Central memory CD8-positive, alpha-beta T cell (primary cell): ENCODE measurements around the gene SMCO1.
A peak's percentile ranks its signal among the peaks of the same experiment; 100 is the strongest.
"Not testable (repeated sequence)": the region's sequence is repeated elsewhere in the genome, so short reads cannot be mapped to it uniquely, and the experiment has no call there.

Experiments used
- ATAC-seq: fragments of 150-1000 bp; cut with Tn5 transposase; replicated peaks from 2 replicates; pipeline ENCODE4 v1.10.0; 2022; ENCODE audit warnings: mild to moderate bottlenecking, moderate FRiP score, moderate number of reproducible peaks; ENCODE audit not compliant: poor library complexity, severe bottlenecking; ENCODE audit errors: extremely low read depth
- DNase-seq, 2 donors: peaks; one replicate each; pipeline ENCODE4 v3.0.0; 2021; ENCODE audit warnings: low spot score in 2 of 2
- H3K27ac Mint-ChIP-seq: one replicate; pipeline ENCODE4 v1.8.0; 2022; ENCODE audit warnings: low read depth, mild to moderate bottlenecking, moderate library complexity, mixed read lengths
- H3K27me3 Mint-ChIP-seq: one replicate; pipeline ENCODE4 v1.8.0; 2022; ENCODE audit warnings: mixed read lengths
- H3K36me3 Mint-ChIP-seq: one replicate; pipeline ENCODE4 v1.8.0; 2022; ENCODE audit warnings: mild to moderate bottlenecking, moderate library complexity, mixed read lengths; ENCODE audit not compliant: insufficient read depth
- H3K4me1 Mint-ChIP-seq: one replicate; pipeline ENCODE4 v1.8.0; 2022; ENCODE audit warnings: mixed read lengths
- H3K4me3 Mint-ChIP-seq: one replicate; pipeline ENCODE4 v1.8.0; 2022; ENCODE audit warnings: mild to moderate bottlenecking, moderate library complexity, mixed read lengths
- H3K9me3 Mint-ChIP-seq: one replicate; pipeline ENCODE4 v1.8.0; 2022; ENCODE audit warnings: mixed read lengths

Gene SMCO1

GRCh38 chr3:196517919-196518318 lies 2.8 kb upstream of the SMCO1 start:
- no peak for DNase-seq
- Mint-ChIP-seq H3K4me1 (no peaks in the 10 kb centered on the region), H3K4me3 (no peak overlapping the region), H3K27ac (no peak overlapping the region), H3K9me3 (peaks cover 6% of the 10 kb centered on the region), H3K36me3 (peaks cover 2% of the 10 kb centered on the region), H3K27me3 (peaks cover 17% of the 10 kb centered on the region)
- ATAC-seq, result no peak

GRCh38 chr3:196517162-196517800 lies 2.1 kb upstream of the SMCO1 start:
- H3K4me3 Mint-ChIP-seq, result no peak overlapping the region
- no peak for DNase-seq
- no peaks in the 10 kb centered on the region for H3K4me1 Mint-ChIP-seq
- no peak overlapping the region for H3K27ac Mint-ChIP-seq
- H3K27me3 Mint-ChIP-seq, result peaks cover 18% of the 10 kb centered on the region
- peaks cover 6% of the 10 kb centered on the region for H3K9me3 Mint-ChIP-seq
- peaks cover 2% of the 10 kb centered on the region for H3K36me3 Mint-ChIP-seq
- no peak for ATAC-seq

- Mint-ChIP-seq H3K9me3 (no peaks in the 10 kb centered on the region), H3K27ac (no peak overlapping the region), H3K36me3 (peaks cover 1% of the 10 kb centered on the region), H3K4me3 (no peak overlapping the region), H3K4me1 (no peaks in the 10 kb centered on the region), H3K27me3 (peaks cover 25% of the 10 kb centered on the region)
- DNase-seq (no peak), ATAC-seq (no peak)
Observed at GRCh38 chr3:196514350-196514716, 813 bp downstream of the SMCO1 start.

- Mint-ChIP-seq H3K27ac (no peak overlapping the region), H3K4me1 (no peaks in the 10 kb centered on the region), H3K36me3 (peaks cover 1% of the 10 kb centered on the region), H3K27me3 (peaks cover 25% of the 10 kb centered on the region), H3K4me3 (no peak overlapping the region), H3K9me3 (no peaks in the 10 kb centered on the region)
- ATAC-seq (no peak), DNase-seq (no peak)
Observed at GRCh38 chr3:196513697-196514349, 1.3 kb downstream of the SMCO1 start.

- ATAC-seq, H3K4me3 Mint-ChIP-seq, H3K27ac Mint-ChIP-seq, H3K36me3 Mint-ChIP-seq, H3K9me3 Mint-ChIP-seq, DNase-seq, H3K4me1 Mint-ChIP-seq: not testable (repeated sequence)
- H3K27me3 Mint-ChIP-seq, result peaks cover 25% of the 10 kb centered on the region
Observed at GRCh38 chr3:196511646-196512425, 3.3 kb downstream of the SMCO1 start.

GRCh38 chr3:196511108-196511507 lies 4.0 kb downstream of the SMCO1 start:
- not testable (repeated sequence) for H3K4me1 Mint-ChIP-seq, DNase-seq, H3K36me3 Mint-ChIP-seq, H3K9me3 Mint-ChIP-seq, H3K4me3 Mint-ChIP-seq, H3K27ac Mint-ChIP-seq, ATAC-seq
- peaks cover 20% of the 10 kb centered on the region for H3K27me3 Mint-ChIP-seq

- no peak overlapping the region for H3K4me3 Mint-ChIP-seq
- H3K27me3 Mint-ChIP-seq, result peaks cover 1% of the 10 kb centered on the region
- ATAC-seq (no peak), DNase-seq (no peak)
- no peak overlapping the region for H3K27ac Mint-ChIP-seq
- no peaks in the 10 kb centered on the region for H3K9me3 Mint-ChIP-seq
- peaks cover 17% of the 10 kb centered on the region for H3K4me1 Mint-ChIP-seq
- peaks cover 13% of the 10 kb centered on the region for H3K36me3 Mint-ChIP-seq
Observed at GRCh38 chr3:196506687-196507086, 8.5 kb downstream of the SMCO1 start.

GRCh38 chr3:196504556-196504955 lies 10.6 kb downstream of the SMCO1 start:
- Mint-ChIP-seq H3K36me3 (peaks cover 15% of the 10 kb centered on the region), H3K4me3 (peak overlapping the region; percentile 97), H3K4me1 (peaks cover 28% of the 10 kb centered on the region), H3K27me3 (no peaks in the 10 kb centered on the region), H3K27ac (no peak overlapping the region), H3K9me3 (no peaks in the 10 kb centered on the region)
- DNase-seq, result no peak
- ATAC-seq, result no peak

GRCh38 chr3:196504077-196504398 lies 11.1 kb downstream of the SMCO1 start:
- peak overlapping the region; percentile 90 for H3K27ac Mint-ChIP-seq
- H3K9me3 Mint-ChIP-seq, H3K27me3 Mint-ChIP-seq, ATAC-seq, DNase-seq: not testable (repeated sequence)
- H3K4me3 Mint-ChIP-seq, result peak overlapping the region; percentile 97
- H3K36me3 Mint-ChIP-seq, result peaks cover 16% of the 10 kb centered on the region
- peaks cover 33% of the 10 kb centered on the region for H3K4me1 Mint-ChIP-seq

GRCh38 chr3:196503196-196504076 lies 11.7 kb downstream of the SMCO1 start, which contains the start of gene RNF168:
Gene RNF168 (minus strand): TSS chr3:196503768. CDS start chr3:196503173, 595 bp downstream.
- peak within 1 kb of the TSS; percentile 97 for H3K4me3 Mint-ChIP-seq
- H3K36me3 Mint-ChIP-seq, result peaks cover 20% of the 10 kb centered on the region
- peak; percentile 76 for DNase-seq
- peak; percentile 71 for ATAC-seq
- no peaks in the 10 kb centered on the region for H3K9me3 Mint-ChIP-seq
- H3K27me3 Mint-ChIP-seq, result no peaks in the 10 kb centered on the region
- H3K4me1 Mint-ChIP-seq, result peaks cover 39% of the 10 kb centered on the region
- H3K27ac Mint-ChIP-seq, result peak within 1 kb of the TSS; percentile 90

GRCh38 chr3:196502775-196503195 lies 12.4 kb downstream of the SMCO1 start:
- DNase-seq (peak; percentile 35 to 49), ATAC-seq (peak; percentile 63)
- peak overlapping the region; percentile 97 for H3K4me3 Mint-ChIP-seq
- H3K4me1 Mint-ChIP-seq, result peaks cover 46% of the 10 kb centered on the region
- no peaks in the 10 kb centered on the region for H3K9me3 Mint-ChIP-seq
- peak overlapping the region; percentile 90 for H3K27ac Mint-ChIP-seq
- H3K27me3 Mint-ChIP-seq, result no peaks in the 10 kb centered on the region
- H3K36me3 Mint-ChIP-seq, result peaks cover 22% of the 10 kb centered on the region
